ENCODE results near the gene STOX2. TPM values are rescaled to one million over a fixed set of nuclear protein-coding genes. Genes with fewer than 3 reads are reported as not detected.

STOX2 gene
- total and polyA plus RNA-seq, 2 of the 8 experiments (the other 6 are each of a cell fraction or from before 2014, with no cell fraction given): 5.5 to 20.0 TPM

DNA sequence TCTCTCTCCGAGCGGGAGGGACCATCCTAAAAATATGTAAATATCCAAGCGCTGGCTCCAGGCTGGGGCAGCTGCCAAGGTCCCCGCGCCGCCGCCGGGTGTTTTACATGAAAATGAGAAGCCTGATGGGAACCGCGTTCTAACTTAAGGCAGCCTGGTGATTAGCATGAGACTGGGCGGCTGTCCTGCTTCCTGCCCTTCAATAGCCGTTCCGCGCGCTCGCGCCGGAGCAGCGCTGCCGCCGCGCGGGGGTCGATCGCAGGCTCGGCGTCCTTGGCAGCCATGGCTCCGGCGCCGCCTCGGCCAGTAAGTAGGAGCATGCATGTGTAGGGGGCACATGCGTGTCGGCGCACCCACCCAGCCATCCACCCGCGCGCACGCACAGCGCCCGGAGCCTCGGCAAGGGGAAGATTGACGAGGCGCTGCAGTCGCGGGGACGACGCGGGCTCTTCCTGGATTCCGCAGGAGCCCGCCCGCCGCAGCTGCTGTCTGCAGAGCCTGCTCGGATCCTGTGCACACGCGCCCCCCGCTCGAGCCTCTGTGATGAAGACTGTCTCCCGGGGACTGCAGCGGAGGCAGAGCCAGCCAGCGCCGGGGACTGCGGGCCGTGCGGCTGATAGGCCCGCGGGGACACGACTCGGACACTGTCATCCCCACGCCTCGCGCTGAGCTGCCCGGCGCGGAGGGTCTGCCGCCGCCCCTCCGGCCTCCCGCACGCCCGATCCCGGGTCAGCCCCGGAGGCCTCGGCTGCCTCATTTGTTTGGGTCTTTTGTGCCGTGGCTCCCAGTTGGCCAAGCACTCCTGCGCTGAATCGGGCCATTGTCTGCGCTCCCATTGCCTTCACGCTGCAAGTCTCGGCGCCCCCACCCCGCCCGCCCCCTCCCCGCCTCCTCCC, 734 bp downstream of the STOX2 start (continued):
- no peak for TF ChIP-seq CBX5 (IDR thresholded peaks at IDR 0.05; ENCODE audit: low read depth, low read length)
- TF ChIP-seq RBBP5 (IDR thresholded peaks at IDR 0.05; ENCODE audit: borderline replicate concordance, low read depth, low read length): peak; percentile 16; the same call in 1 of the 2 replicates
- TF ChIP-seq TEAD4 (IDR thresholded peaks at IDR 0.05; ENCODE audit: low read depth, low read length): 0 out of 2 replicates have a peak, but pooled peaks have one; percentile 18
- TF ChIP-seq CHD2 (IDR thresholded peaks at IDR 0.05; ENCODE audit: low read length): no peak
- TF ChIP-seq TAF7 (optimal IDR thresholded peaks at IDR 0.05; ENCODE audit: borderline replicate concordance, low read depth, low read length): no peak
- no peak for TF ChIP-seq GTF2F1 (IDR thresholded peaks at IDR 0.05; ENCODE audit: borderline replicate concordance, low read depth, low read length)
- 0 out of 2 replicates have a peak, but pooled peaks have one; percentile 7 for TF ChIP-seq CREB1 (IDR thresholded peaks at IDR 0.05)
- peak; percentile 18 for TF ChIP-seq ASH2L (IDR thresholded peaks at IDR 0.05; ENCODE audit: low read length)
- no peak for TF ChIP-seq GABPA (IDR thresholded peaks at IDR 0.05; ENCODE audit: borderline replicate concordance, insufficient read depth, low read length)
- peak in 1 of 2 experiments; percentile 4; a peak in 1 of 3 replicates for TF ChIP-seq EP300 (IDR thresholded peaks at IDR 0.05; ENCODE audit: borderline replicate concordance in 1 of 2, low read depth in 2 of 2, low read length in 2 of 2)
- TF ChIP-seq SP4 (IDR thresholded peaks at IDR 0.05; ENCODE audit: low read length): no peak
- no peak for TF ChIP-seq SAP30 (IDR thresholded peaks at IDR 0.05; ENCODE audit: insufficient read depth, insufficient replicate concordance, low read length)
- 0 out of 2 replicates have a peak, but pooled peaks have one; percentile 71 for TF ChIP-seq POU5F1 (IDR thresholded peaks at IDR 0.05; ENCODE audit: low read depth, low read length)
- TF ChIP-seq, protein P1, sequence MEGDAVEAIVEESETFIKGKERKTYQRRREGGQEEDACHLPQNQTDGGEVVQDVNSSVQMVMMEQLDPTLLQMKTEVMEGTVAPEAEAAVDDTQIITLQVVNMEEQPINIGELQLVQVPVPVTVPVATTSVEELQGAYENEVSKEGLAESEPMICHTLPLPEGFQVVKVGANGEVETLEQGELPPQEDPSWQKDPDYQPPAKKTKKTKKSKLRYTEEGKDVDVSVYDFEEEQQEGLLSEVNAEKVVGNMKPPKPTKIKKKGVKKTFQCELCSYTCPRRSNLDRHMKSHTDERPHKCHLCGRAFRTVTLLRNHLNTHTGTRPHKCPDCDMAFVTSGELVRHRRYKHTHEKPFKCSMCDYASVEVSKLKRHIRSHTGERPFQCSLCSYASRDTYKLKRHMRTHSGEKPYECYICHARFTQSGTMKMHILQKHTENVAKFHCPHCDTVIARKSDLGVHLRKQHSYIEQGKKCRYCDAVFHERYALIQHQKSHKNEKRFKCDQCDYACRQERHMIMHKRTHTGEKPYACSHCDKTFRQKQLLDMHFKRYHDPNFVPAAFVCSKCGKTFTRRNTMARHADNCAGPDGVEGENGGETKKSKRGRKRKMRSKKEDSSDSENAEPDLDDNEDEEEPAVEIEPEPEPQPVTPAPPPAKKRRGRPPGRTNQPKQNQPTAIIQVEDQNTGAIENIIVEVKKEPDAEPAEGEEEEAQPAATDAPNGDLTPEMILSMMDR (IDR thresholded peaks at IDR 0.05; ENCODE audit: control extremely low read depth in 1 of 3, insufficient read depth in 1 of 3, low read depth in 1 of 3, low read length in 3 of 3): no peak
- no peak for TF ChIP-seq BCL11A (IDR thresholded peaks at IDR 0.05; ENCODE audit: low read depth in 2 of 2, low read length in 2 of 2)
- TF ChIP-seq KDM4A (IDR thresholded peaks at IDR 0.05; ENCODE audit: low read depth, low read length, severe bottlenecking): peak; percentile 42
- TF ChIP-seq, protein P2, sequence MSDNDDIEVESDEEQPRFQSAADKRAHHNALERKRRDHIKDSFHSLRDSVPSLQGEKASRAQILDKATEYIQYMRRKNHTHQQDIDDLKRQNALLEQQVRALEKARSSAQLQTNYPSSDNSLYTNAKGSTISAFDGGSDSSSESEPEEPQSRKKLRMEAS (IDR thresholded peaks at IDR 0.05): peak; percentile 75
- TF ChIP-seq RNF2 (IDR thresholded peaks at IDR 0.05; ENCODE audit: borderline replicate concordance, low read depth, low read length, missing control alignments, poor library complexity, severe bottlenecking): no peak
- peak; percentile 86 for TF ChIP-seq CTBP2 (IDR thresholded peaks at IDR 0.05; ENCODE audit: borderline replicate concordance, insufficient read depth, insufficient read length, low read length)
- TF ChIP-seq BACH1 (IDR thresholded peaks at IDR 0.05; ENCODE audit: low read length): peak; percentile 64
